ENCODE data around the gene TBC1D4. TPM values are rescaled to one million over a fixed set of nuclear protein-coding genes. Genes with fewer than 3 reads are reported as not detected.

The TBC1D4 gene
- total RNA-seq, 1 experiment from 2014 or later, result 15.1 TPM

DNA sequence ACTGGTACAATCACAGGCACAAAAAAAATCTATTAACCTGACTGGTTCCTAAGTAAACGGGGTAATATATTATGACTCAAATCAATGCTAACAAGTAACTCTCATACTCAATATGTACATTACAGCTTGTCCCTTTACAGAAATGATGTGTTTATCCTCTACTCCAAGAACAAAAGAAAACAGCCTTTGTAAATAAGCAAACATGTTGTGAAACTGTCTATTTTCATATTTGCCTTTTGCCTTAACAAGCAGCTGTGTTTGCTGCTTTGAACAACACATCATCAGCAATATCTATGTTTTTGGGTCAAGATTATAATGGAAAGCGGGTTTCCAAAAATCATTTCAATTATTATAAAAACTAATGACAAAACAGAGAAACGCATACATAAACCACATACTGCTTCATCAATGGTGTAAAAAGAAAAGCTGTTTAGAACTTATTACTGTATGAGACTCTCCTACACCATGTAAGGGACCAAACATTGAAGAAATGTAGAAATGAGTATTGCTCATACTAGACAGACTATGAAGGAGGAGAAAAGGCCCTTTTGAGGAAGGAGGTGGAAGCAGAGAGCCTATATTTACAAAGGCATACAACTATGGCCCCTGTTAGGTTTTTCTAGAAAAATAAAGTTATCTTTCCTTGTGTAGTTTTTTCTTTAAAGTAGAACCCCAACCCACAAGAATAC, 14.8 kb downstream of the TBC1D4 start:
- H3K9me3 ChIP-seq (ENCODE audit: low read length), result no peaks in the 10 kb centered on the region
- H3K27me3 ChIP-seq (ENCODE audit: low read length), result no peaks in the 10 kb centered on the region
- H3K9me2 ChIP-seq (replicated peaks; ENCODE audit: low read length), result no peaks in the 10 kb centered on the region
- H3K79me2 ChIP-seq (ENCODE audit: low read length), result peaks cover 14% of the 10 kb centered on the region; the same call in 1 of the 2 replicates
- ChIA-PET POLR2A (ENCODE audit: unreplicated experiment) (no interaction called here), CTCF (no interaction called here)
- no peaks in the 10 kb centered on the region for H4K20me1 ChIP-seq (ENCODE audit: low read length)
- intact Hi-C loops (cut with micrococcal nuclease), result no loop called here
- H3K9ac ChIP-seq (ENCODE audit: low read length), result no peak overlapping the region
- peak; percentile 48; the same call in 1 of the 2 replicates for ATAC-seq
- no peak for TF ChIP-seq EZH2phosphoT487 (IDR thresholded peaks at IDR 0.05; ENCODE audit: borderline replicate concordance, low read length)
- TF ChIP-seq EZH2 (IDR thresholded peaks at IDR 0.05; ENCODE audit: low read length, unreplicated experiment), result no peak
- TF ChIP-seq CTCF (conservative IDR thresholded peaks at IDR 0.05; ENCODE audit: low read depth, low read length), result no peak
- no peaks in the 10 kb centered on the region for H3F3A ChIP-seq (ENCODE audit: low read length, unreplicated experiment)
- H2AFZ ChIP-seq (ENCODE audit: low read length), result no peak overlapping the region
- no peak overlapping the region for H3K27ac ChIP-seq (ENCODE audit: low read length)
- no peaks in the 10 kb centered on the region for H3K4me1 ChIP-seq (ENCODE audit: insufficient read depth, low read length)
- peaks cover 5% of the 10 kb centered on the region; the same call in 1 of the 2 replicates for H3K36me3 ChIP-seq (ENCODE audit: low read depth, low read length)
- BruUV-seq (replicated peaks), result no TSS peak
- no peak overlapping the region for H3K4me3 ChIP-seq (ENCODE audit: low read length)
- no peak for DNase-seq
- H3K4me2 ChIP-seq (ENCODE audit: low read length), result no peak overlapping the region

DNA sequence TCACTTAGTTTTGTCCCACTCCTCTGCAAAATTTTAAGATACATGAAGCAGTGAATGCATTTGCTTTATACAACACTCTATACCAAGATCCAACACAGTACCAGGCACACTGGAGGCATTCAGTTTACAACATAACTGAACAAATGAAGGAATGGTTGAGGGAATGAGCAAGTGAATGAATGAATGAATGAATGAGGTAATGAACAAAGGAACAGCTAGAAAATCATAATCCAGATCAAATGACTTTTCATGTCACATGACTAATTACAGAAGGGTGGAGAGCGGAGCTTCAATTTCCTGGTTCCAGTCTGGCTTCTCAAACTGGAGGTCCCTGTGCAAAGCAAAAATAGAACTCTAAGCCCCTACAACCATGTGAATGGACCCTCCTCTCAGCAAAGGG, 16.7 kb downstream of the TBC1D4 start:
- H3F3A ChIP-seq (ENCODE audit: low read length, unreplicated experiment), result no peaks in the 10 kb centered on the region

More for the DNA sequence above, 16.7 kb downstream of the TBC1D4 start:
- ChIA-PET POLR2A (ENCODE audit: unreplicated experiment) (no interaction called here), CTCF (no interaction called here)
- ATAC-seq (no peak), DNase-seq (no peak)
- Histone ChIP-seq H3K9me3 (ENCODE audit: low read length) (no peaks in the 10 kb centered on the region), H3K4me3 (ENCODE audit: low read length) (no peak overlapping the region), H3K27ac (ENCODE audit: low read length) (no peak overlapping the region), H3K4me1 (ENCODE audit: insufficient read depth, low read length) (no peaks in the 10 kb centered on the region), H3K9me2 (replicated peaks; ENCODE audit: low read length) (no peaks in the 10 kb centered on the region), H3K79me2 (ENCODE audit: low read length) (peaks cover 14% of the 10 kb centered on the region; the same call in 1 of the 2 replicates), H3K27me3 (ENCODE audit: low read length) (no peaks in the 10 kb centered on the region), H2AFZ (ENCODE audit: low read length) (no peak overlapping the region), H4K20me1 (ENCODE audit: low read length) (no peaks in the 10 kb centered on the region), H3K36me3 (ENCODE audit: low read depth, low read length) (peaks cover 5% of the 10 kb centered on the region; the same call in 1 of the 2 replicates), H3K4me2 (ENCODE audit: low read length) (no peak overlapping the region), H3K9ac (ENCODE audit: low read length) (no peak overlapping the region)
- intact Hi-C loops (cut with micrococcal nuclease), result no loop called here
- no TSS peak for BruUV-seq (replicated peaks)
- TF ChIP-seq CTCF (conservative IDR thresholded peaks at IDR 0.05; ENCODE audit: low read depth, low read length), result no peak
- TF ChIP-seq EZH2 (IDR thresholded peaks at IDR 0.05; ENCODE audit: low read length, unreplicated experiment), result no peak
- no peak for TF ChIP-seq EZH2phosphoT487 (IDR thresholded peaks at IDR 0.05; ENCODE audit: borderline replicate concordance, low read length)
